Liver (tissue), 9 donors: Measurements from ENCODE around the gene AKAP12. TPM values are rescaled to one million over a fixed set of nuclear protein-coding genes. Genes with fewer than 3 reads are reported as not detected.
A peak's percentile ranks its signal among the peaks of the same experiment; 100 is the strongest.

Source experiments
- DNase-seq: peaks from one replicate; pipeline ENCODE4 v3.0.0-alpha.2; 2017; ENCODE audit warnings: low spot score
- H3K27ac ChIP-seq, 2 donors: one replicate each; pipeline ENCODE4 v1.7.0; 2013; ENCODE audit warnings: inconsistent platforms in 2 of 2, low read length in 2 of 2, control low read depth in 1 of 2, low read depth in 1 of 2, mild to moderate bottlenecking in 1 of 2
- H3K27me3 ChIP-seq, 4 donors: one replicate each; pipeline versions ENCODE4 v1.6.1 to v1.7.0; 2013; ENCODE audit warnings: low read length in 3 of 4, inconsistent platforms in 1 of 4, mild to moderate bottlenecking in 1 of 4, moderate library complexity in 1 of 4; ENCODE audit not compliant: control insufficient read depth in 4 of 4, insufficient read depth in 4 of 4
- H3K36me3 ChIP-seq, 4 donors: one replicate each; pipeline versions ENCODE4 v1.6.1 to v1.7.0; 2013; ENCODE audit warnings: low read length in 3 of 4, mild to moderate bottlenecking in 3 of 4, low read depth in 1 of 4, moderate library complexity in 1 of 4; ENCODE audit not compliant: control insufficient read depth in 4 of 4, insufficient read depth in 3 of 4
- H3K4me1 ChIP-seq, 4 donors: one replicate each; pipeline versions ENCODE4 v1.6.1 to v1.7.0; 2013; ENCODE audit warnings: low read length in 3 of 4, mild to moderate bottlenecking in 3 of 4, moderate library complexity in 1 of 4; ENCODE audit not compliant: control insufficient read depth in 4 of 4, insufficient read depth in 4 of 4
- H3K4me3 ChIP-seq, 3 donors: one replicate each; pipeline versions ENCODE4 v1.6.1 to v1.7.0; 2013; ENCODE audit warnings: low read length in 3 of 3, control low read depth in 1 of 3, low read depth in 1 of 3, mild to moderate bottlenecking in 1 of 3
- H3K9ac ChIP-seq, 2 donors: one replicate each; pipeline ENCODE4 v1.7.0; 2013; ENCODE audit warnings: low read length in 2 of 2, mild to moderate bottlenecking in 2 of 2, moderate library complexity in 2 of 2, control low read depth in 1 of 2, low read depth in 1 of 2
- H3K9me3 ChIP-seq, 4 donors: one replicate each; pipeline versions ENCODE4 v1.6.1 to v1.7.0; 2013; ENCODE audit warnings: low read length in 3 of 4; ENCODE audit not compliant: control insufficient read depth in 4 of 4
- EGR1 ChIP-seq, 2 donors: IDR thresholded peaks; 2 replicates each; pipeline ENCODE4 v1.6.1; 2016 to 2018; ENCODE audit warnings: antibody characterized with exemption in 2 of 2, low read depth in 2 of 2
- FOXA1 ChIP-seq: IDR thresholded peaks from 2 replicates; pipeline ENCODE4 v1.6.1; 2016; ENCODE audit warnings: antibody characterized with exemption
- FOXA2 ChIP-seq: IDR thresholded peaks from 2 replicates; pipeline ENCODE4 v1.6.1; 2016; ENCODE audit warnings: antibody characterized with exemption
- GABPA ChIP-seq, 2 donors: IDR thresholded peaks in 1 of 2; conservative IDR thresholded peaks in 1 of 2; 2 replicates each; pipeline ENCODE4 v1.6.1; 2016; ENCODE audit warnings: antibody characterized with exemption in 2 of 2, mild to moderate bottlenecking in 1 of 2, moderate library complexity in 1 of 2
- HNF4A ChIP-seq, 2 donors: conservative IDR thresholded peaks; 2 replicates each; pipeline ENCODE4 v1.6.1; 2016; ENCODE audit warnings: antibody characterized with exemption in 2 of 2, mild to moderate bottlenecking in 2 of 2
- HNF4G ChIP-seq: IDR thresholded peaks from 2 replicates; pipeline ENCODE4 v1.6.1; 2016; ENCODE audit warnings: antibody characterized with exemption
- JUND ChIP-seq, 2 donors: IDR thresholded peaks; 2 replicates each; pipeline ENCODE4 v1.6.1; 2016; ENCODE audit warnings: antibody characterized with exemption in 2 of 2
- NR2F2 ChIP-seq: IDR thresholded peaks from 2 replicates; pipeline ENCODE4 v1.6.1; 2016; ENCODE audit warnings: antibody characterized with exemption
- RXRA ChIP-seq, 2 donors: IDR thresholded peaks; 2 replicates each; pipeline ENCODE4 v1.6.1; 2017 to 2018; ENCODE audit warnings: antibody characterized with exemption in 2 of 2, mild to moderate bottlenecking in 1 of 2
- SP1 ChIP-seq: IDR thresholded peaks from 2 replicates; pipeline ENCODE4 v1.6.1; 2018; ENCODE audit warnings: antibody characterized with exemption, mild to moderate bottlenecking
- TAF1 ChIP-seq: conservative IDR thresholded peaks from 2 replicates; pipeline ENCODE4 v1.6.1; 2016; ENCODE audit warnings: antibody characterized with exemption, mild to moderate bottlenecking
- YY1 ChIP-seq: IDR thresholded peaks from 2 replicates; pipeline ENCODE4 v1.6.1; 2016; ENCODE audit warnings: antibody characterized with exemption, mild to moderate bottlenecking
- WGBS: extraction: QIAGEN DNeasy Blood & Tissue Kit; methylation state at CpG from one replicate; pipeline ENCODE4 v1.1.7; 2013; 5-methylcytosine and 5-hydroxymethylcytosine counted together
- polyA plus RNA-seq, 2 donors: library from polyadenylated mRNA; stranded (reverse) in 1 of 2; unstranded in 1 of 2; fragments of 200-250 nt in 1 of 2; fragments of >200 nt in 1 of 2; fragmentation: Nextera tagmentation in 1 of 2; extraction: Ambion mirVana in 1 of 2; gene quantifications; one replicate each; pipeline versions ENCODE4 v1.2.1 to v1.2.3, GENCODE V29; 2013 to 2015
- total RNA-seq, 2 donors: library from RNA; depleted of rRNA; stranded (reverse); fragments of >200 nt; gene quantifications; one replicate each; pipeline ENCODE4 v1.2.3, GENCODE V29; 2014
- TF ChIP-seq, protein P1 (sequence below): IDR thresholded peaks from 2 replicates; pipeline ENCODE4 v1.6.1; 2016; ENCODE audit warnings: antibody characterized with exemption
- TF ChIP-seq, protein P2 (sequence below): IDR thresholded peaks from 2 replicates; pipeline ENCODE4 v1.6.1; 2016; ENCODE audit warnings: antibody characterized with exemption, mild to moderate bottlenecking
- TF ChIP-seq, protein P3 (sequence below): IDR thresholded peaks from 2 replicates; pipeline ENCODE4 v1.6.1; 2016; ENCODE audit warnings: antibody characterized with exemption
- TF ChIP-seq, protein P4 (sequence below): fragments of 150-350 bp; IDR thresholded peaks from 2 replicates; pipeline ENCODE4 v1.5.1; 2017; ENCODE audit warnings: improper control_type of control experiment, low read depth, low read length; ENCODE audit not compliant: missing input control
- TF ChIP-seq, protein P5 (sequence below): IDR thresholded peaks from 2 replicates; pipeline ENCODE4 v1.6.1; 2016; ENCODE audit warnings: antibody characterized with exemption
- donor health status: healthy.
- donor health status: healthy.
- donor health status: healthy.
- donor health status: healthy.
- donor health status: healthy.

AKAP12 gene
- total and polyA plus RNA-seq, 4 donors, result 6.7 to 14.8 (median 8.6) TPM

DNA sequence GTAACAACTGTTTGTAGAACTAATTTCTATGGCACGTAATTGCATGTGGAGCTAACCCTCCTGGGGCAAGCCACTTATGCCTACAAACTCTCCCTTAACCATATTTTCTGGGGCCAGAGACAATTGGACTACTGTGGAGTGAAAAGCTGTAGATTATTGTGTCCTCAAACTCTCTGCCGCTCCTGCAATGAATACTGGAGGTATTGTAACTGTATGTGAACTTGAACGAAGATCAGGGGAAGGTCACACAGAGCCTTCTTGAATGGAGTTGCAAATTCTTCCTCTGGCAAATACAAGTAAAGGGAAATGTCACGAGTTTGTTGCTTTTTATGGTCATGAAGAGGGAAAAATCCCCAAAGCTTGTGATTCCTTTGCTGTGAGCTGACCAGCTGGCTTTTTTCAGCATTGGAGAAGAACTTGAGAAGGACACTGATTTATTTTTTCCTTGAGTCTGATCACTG, 18.2 kb downstream of the AKAP12 start:
- no peaks in the 10 kb centered on the region for H3K4me1 ChIP-seq
- H3K36me3 ChIP-seq, result no peaks in the 10 kb centered on the region
- H3K27ac ChIP-seq, result no peak overlapping the region
- H3K9ac ChIP-seq, result no peak overlapping the region
- DNase-seq, result no peak
- no peaks in the 10 kb centered on the region for H3K27me3 ChIP-seq
- H3K9me3 ChIP-seq, result no peaks in the 10 kb centered on the region
- no peak overlapping the region for H3K4me3 ChIP-seq
- TF ChIP-seq, protein P1, sequence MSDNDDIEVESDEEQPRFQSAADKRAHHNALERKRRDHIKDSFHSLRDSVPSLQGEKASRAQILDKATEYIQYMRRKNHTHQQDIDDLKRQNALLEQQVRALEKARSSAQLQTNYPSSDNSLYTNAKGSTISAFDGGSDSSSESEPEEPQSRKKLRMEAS, result no peak
- TF ChIP-seq FOXA1, result no peak
- TF ChIP-seq, protein P2, sequence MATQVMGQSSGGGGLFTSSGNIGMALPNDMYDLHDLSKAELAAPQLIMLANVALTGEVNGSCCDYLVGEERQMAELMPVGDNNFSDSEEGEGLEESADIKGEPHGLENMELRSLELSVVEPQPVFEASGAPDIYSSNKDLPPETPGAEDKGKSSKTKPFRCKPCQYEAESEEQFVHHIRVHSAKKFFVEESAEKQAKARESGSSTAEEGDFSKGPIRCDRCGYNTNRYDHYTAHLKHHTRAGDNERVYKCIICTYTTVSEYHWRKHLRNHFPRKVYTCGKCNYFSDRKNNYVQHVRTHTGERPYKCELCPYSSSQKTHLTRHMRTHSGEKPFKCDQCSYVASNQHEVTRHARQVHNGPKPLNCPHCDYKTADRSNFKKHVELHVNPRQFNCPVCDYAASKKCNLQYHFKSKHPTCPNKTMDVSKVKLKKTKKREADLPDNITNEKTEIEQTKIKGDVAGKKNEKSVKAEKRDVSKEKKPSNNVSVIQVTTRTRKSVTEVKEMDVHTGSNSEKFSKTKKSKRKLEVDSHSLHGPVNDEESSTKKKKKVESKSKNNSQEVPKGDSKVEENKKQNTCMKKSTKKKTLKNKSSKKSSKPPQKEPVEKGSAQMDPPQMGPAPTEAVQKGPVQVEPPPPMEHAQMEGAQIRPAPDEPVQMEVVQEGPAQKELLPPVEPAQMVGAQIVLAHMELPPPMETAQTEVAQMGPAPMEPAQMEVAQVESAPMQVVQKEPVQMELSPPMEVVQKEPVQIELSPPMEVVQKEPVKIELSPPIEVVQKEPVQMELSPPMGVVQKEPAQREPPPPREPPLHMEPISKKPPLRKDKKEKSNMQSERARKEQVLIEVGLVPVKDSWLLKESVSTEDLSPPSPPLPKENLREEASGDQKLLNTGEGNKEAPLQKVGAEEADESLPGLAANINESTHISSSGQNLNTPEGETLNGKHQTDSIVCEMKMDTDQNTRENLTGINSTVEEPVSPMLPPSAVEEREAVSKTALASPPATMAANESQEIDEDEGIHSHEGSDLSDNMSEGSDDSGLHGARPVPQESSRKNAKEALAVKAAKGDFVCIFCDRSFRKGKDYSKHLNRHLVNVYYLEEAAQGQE, result no peak
- TF ChIP-seq NR2F2, result peak; percentile 30
- TF ChIP-seq TAF1, result no peak
- TF ChIP-seq, protein P3, sequence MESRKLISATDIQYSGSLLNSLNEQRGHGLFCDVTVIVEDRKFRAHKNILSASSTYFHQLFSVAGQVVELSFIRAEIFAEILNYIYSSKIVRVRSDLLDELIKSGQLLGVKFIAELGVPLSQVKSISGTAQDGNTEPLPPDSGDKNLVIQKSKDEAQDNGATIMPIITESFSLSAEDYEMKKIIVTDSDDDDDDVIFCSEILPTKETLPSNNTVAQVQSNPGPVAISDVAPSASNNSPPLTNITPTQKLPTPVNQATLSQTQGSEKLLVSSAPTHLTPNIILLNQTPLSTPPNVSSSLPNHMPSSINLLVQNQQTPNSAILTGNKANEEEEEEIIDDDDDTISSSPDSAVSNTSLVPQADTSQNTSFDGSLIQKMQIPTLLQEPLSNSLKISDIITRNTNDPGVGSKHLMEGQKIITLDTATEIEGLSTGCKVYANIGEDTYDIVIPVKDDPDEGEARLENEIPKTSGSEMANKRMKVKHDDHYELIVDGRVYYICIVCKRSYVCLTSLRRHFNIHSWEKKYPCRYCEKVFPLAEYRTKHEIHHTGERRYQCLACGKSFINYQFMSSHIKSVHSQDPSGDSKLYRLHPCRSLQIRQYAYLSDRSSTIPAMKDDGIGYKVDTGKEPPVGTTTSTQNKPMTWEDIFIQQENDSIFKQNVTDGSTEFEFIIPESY, result no peak
- TF ChIP-seq RXRA (IDR thresholded peaks at IDR 0.05), result peak in 1 of 2 donors; percentile 29
- TF ChIP-seq SP1, result no peak
- no peak for TF ChIP-seq HNF4A (conservative IDR thresholded peaks at IDR 0.05)
- no peak for TF ChIP-seq GABPA (IDR thresholded peaks at IDR 0.05 in 1 of 2, conservative IDR thresholded peaks at IDR 0.05 in 1 of 2)
- no peak for TF ChIP-seq HNF4G
- 70% methylated on average over 4 of the region's 4 CpGs for WGBS

DNA sequence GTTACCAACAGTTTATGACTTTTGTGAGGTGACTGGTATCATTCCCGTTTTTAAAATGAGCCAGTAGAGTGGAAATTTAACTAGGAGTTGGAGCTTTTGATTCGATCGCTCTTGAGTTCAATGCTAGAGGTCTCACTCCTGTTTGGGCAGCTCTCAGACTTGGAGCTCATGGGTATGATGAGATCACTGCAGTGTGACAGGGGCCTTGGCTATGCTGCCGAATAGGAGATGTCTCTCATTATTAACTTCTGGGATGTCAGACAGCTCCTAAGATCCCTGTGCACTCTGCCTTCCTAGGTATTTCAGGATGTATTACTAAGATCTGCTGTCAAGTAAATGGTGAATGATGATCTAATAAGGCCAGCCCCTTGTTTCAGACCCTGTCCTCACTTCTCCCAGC, 20.4 kb downstream of the AKAP12 start:
- H3K4me3 ChIP-seq, result no peak overlapping the region
- H3K4me1 ChIP-seq, result peaks cover 0 to 2% (median under 1%) of the 10 kb centered on the region in 4 donors
- H3K36me3 ChIP-seq, result no peaks in the 10 kb centered on the region
- TF ChIP-seq, protein P1, result no peak
- TF ChIP-seq FOXA2, result no peak
- no peak for TF ChIP-seq YY1
- no peak for TF ChIP-seq RXRA (IDR thresholded peaks at IDR 0.05)
- TF ChIP-seq SP1, result no peak
- TF ChIP-seq JUND (IDR thresholded peaks at IDR 0.05), result no peak
- TF ChIP-seq, protein P4, sequence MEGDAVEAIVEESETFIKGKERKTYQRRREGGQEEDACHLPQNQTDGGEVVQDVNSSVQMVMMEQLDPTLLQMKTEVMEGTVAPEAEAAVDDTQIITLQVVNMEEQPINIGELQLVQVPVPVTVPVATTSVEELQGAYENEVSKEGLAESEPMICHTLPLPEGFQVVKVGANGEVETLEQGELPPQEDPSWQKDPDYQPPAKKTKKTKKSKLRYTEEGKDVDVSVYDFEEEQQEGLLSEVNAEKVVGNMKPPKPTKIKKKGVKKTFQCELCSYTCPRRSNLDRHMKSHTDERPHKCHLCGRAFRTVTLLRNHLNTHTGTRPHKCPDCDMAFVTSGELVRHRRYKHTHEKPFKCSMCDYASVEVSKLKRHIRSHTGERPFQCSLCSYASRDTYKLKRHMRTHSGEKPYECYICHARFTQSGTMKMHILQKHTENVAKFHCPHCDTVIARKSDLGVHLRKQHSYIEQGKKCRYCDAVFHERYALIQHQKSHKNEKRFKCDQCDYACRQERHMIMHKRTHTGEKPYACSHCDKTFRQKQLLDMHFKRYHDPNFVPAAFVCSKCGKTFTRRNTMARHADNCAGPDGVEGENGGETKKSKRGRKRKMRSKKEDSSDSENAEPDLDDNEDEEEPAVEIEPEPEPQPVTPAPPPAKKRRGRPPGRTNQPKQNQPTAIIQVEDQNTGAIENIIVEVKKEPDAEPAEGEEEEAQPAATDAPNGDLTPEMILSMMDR, result no peak
- TF ChIP-seq, protein P5, sequence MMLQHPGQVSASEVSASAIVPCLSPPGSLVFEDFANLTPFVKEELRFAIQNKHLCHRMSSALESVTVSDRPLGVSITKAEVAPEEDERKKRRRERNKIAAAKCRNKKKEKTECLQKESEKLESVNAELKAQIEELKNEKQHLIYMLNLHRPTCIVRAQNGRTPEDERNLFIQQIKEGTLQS, result no peak
- no peak for TF ChIP-seq EGR1 (IDR thresholded peaks at IDR 0.05; ENCODE audit: low read depth in 2 of 2)
- WGBS, result 86% methylated on average over 4 of the region's 4 CpGs
- no peak for DNase-seq
- no peak overlapping the region for H3K9ac ChIP-seq
- H3K27ac ChIP-seq, result no peak overlapping the region
- no peaks in the 10 kb centered on the region for H3K9me3 ChIP-seq
- H3K27me3 ChIP-seq, result no peaks in the 10 kb centered on the region
